Measurements from ENCODE around the gene CLSTN2.

Gene CLSTN2

GRCh38 chr3:140206196-140207040, 271.4 kb downstream of the CLSTN2 start:
- no peak overlapping the region for H3K4me3 Mint-ChIP-seq
- DNase-seq, result no peak
- H3K4me1 Mint-ChIP-seq, result no peaks in the 10 kb centered on the region
- H3K27ac Mint-ChIP-seq, result no peak overlapping the region
- H3K27me3 Mint-ChIP-seq, result peaks cover 45% of the 10 kb centered on the region
- H3K9me3 Mint-ChIP-seq, result peaks cover 0 to 6% of the 10 kb centered on the region in 2 donors
- no peak for ATAC-seq

- Mint-ChIP-seq H3K9me3 (no peaks in the 10 kb centered on the region), H3K27me3 (peaks cover 45% of the 10 kb centered on the region), H3K4me1 (no peaks in the 10 kb centered on the region), H3K27ac (no peak overlapping the region), H3K4me3 (no peak overlapping the region)
- no peak for ATAC-seq
- no peak for DNase-seq
Observed at GRCh38 chr3:140207541-140207940, 272.6 kb downstream of the CLSTN2 start.

GRCh38 chr3:140216249-140216648, 281.3 kb downstream of the CLSTN2 start:
- Mint-ChIP-seq H3K4me3 (no peak overlapping the region), H3K4me1 (no peaks in the 10 kb centered on the region), H3K9me3 (no peaks in the 10 kb centered on the region), H3K27ac (no peak overlapping the region), H3K27me3 (peaks cover 13% of the 10 kb centered on the region)
- DNase-seq (no peak), ATAC-seq (no peak)

- Mint-ChIP-seq H3K4me1 (no peaks in the 10 kb centered on the region), H3K4me3 (no peak overlapping the region), H3K9me3 (no peaks in the 10 kb centered on the region), H3K27ac (no peak overlapping the region), H3K27me3 (peaks cover 22% of the 10 kb centered on the region)
- ATAC-seq, result no peak
- DNase-seq, result no peak
Observed at GRCh38 chr3:140219291-140219690, 284.3 kb downstream of the CLSTN2 start.

GRCh38 chr3:140219923-140220452, 285.0 kb downstream of the CLSTN2 start:
- Mint-ChIP-seq H3K27me3 (peaks cover 22% of the 10 kb centered on the region), H3K4me1 (no peaks in the 10 kb centered on the region), H3K4me3 (no peak overlapping the region), H3K9me3 (no peaks in the 10 kb centered on the region), H3K27ac (no peak overlapping the region)
- no peak for DNase-seq
- no peak for ATAC-seq

GRCh38 chr3:140223197-140223596, 288.2 kb downstream of the CLSTN2 start:
- ATAC-seq (no peak), DNase-seq (no peak)
- peaks cover 22% of the 10 kb centered on the region for H3K27me3 Mint-ChIP-seq
- no peak overlapping the region for H3K27ac Mint-ChIP-seq
- H3K4me3 Mint-ChIP-seq, result no peak overlapping the region
- peaks cover 3 to 13% of the 10 kb centered on the region in 2 donors for H3K9me3 Mint-ChIP-seq
- no peaks in the 10 kb centered on the region for H3K4me1 Mint-ChIP-seq

GRCh38 chr3:140223631-140224030, 288.6 kb downstream of the CLSTN2 start:
- H3K4me3 Mint-ChIP-seq, result no peak overlapping the region
- peaks cover 8 to 17% of the 10 kb centered on the region in 2 donors for H3K9me3 Mint-ChIP-seq
- H3K27ac Mint-ChIP-seq, result no peak overlapping the region
- DNase-seq (no peak), ATAC-seq (no peak)
- peaks cover 22% of the 10 kb centered on the region for H3K27me3 Mint-ChIP-seq
- no peaks in the 10 kb centered on the region for H3K4me1 Mint-ChIP-seq

GRCh38 chr3:140224307-140224706, 289.3 kb downstream of the CLSTN2 start:
- Mint-ChIP-seq H3K4me3 (no peak overlapping the region), H3K27ac (no peak overlapping the region), H3K9me3 (peaks cover 12 to 24% of the 10 kb centered on the region in 2 donors), H3K27me3 (peaks cover 22% of the 10 kb centered on the region), H3K4me1 (no peaks in the 10 kb centered on the region)
- DNase-seq, result no peak
- ATAC-seq, result no peak

GRCh38 chr3:140225996-140226395, 291.0 kb downstream of the CLSTN2 start:
- Mint-ChIP-seq H3K27me3 (peaks cover 11% of the 10 kb centered on the region), H3K9me3 (peaks cover 16 to 31% of the 10 kb centered on the region in 2 donors), H3K27ac (no peak overlapping the region), H3K4me3 (no peak overlapping the region), H3K4me1 (no peaks in the 10 kb centered on the region)
- ATAC-seq (no peak), DNase-seq (no peak)

- ATAC-seq, result no peak
- Mint-ChIP-seq H3K9me3 (peaks cover 8 to 13% of the 10 kb centered on the region in 2 donors), H3K4me1 (no peaks in the 10 kb centered on the region), H3K27ac (no peak overlapping the region), H3K27me3 (peaks cover 10% of the 10 kb centered on the region), H3K4me3 (no peak overlapping the region)
- DNase-seq, result no peak
Observed at GRCh38 chr3:140233702-140234101, 298.7 kb downstream of the CLSTN2 start.

- no peak overlapping the region for H3K4me3 Mint-ChIP-seq
- H3K4me1 Mint-ChIP-seq, result no peaks in the 10 kb centered on the region
- H3K27me3 Mint-ChIP-seq, result peaks cover 10% of the 10 kb centered on the region
- H3K27ac Mint-ChIP-seq, result no peak overlapping the region
- peaks cover 5 to 7% of the 10 kb centered on the region in 2 donors for H3K9me3 Mint-ChIP-seq
- no peak for ATAC-seq
- DNase-seq, result no peak
Observed at GRCh38 chr3:140234256-140234655, 299.3 kb downstream of the CLSTN2 start.

GRCh38 chr3:140236836-140237501, 302.0 kb downstream of the CLSTN2 start:
- H3K9me3 Mint-ChIP-seq, result no peaks in the 10 kb centered on the region
- ATAC-seq (no peak), DNase-seq (no peak)
- no peaks in the 10 kb centered on the region for H3K4me1 Mint-ChIP-seq
- H3K4me3 Mint-ChIP-seq, result no peak overlapping the region
- H3K27me3 Mint-ChIP-seq, result peaks cover 10% of the 10 kb centered on the region
- H3K27ac Mint-ChIP-seq, result no peak overlapping the region

GRCh38 chr3:140238646-140239314, 303.8 kb downstream of the CLSTN2 start:
- H3K4me1 Mint-ChIP-seq, result no peaks in the 10 kb centered on the region
- H3K27ac Mint-ChIP-seq, result no peak overlapping the region
- H3K27me3 Mint-ChIP-seq, result no peaks in the 10 kb centered on the region
- H3K4me3 Mint-ChIP-seq, result no peak overlapping the region
- DNase-seq (no peak), ATAC-seq (no peak)
- H3K9me3 Mint-ChIP-seq, result no peaks in the 10 kb centered on the region

GRCh38 chr3:140242818-140243276, 307.9 kb downstream of the CLSTN2 start:
- ATAC-seq (no peak), DNase-seq (no peak)
- peaks cover 6% of the 10 kb centered on the region for H3K27me3 Mint-ChIP-seq
- no peaks in the 10 kb centered on the region for H3K4me1 Mint-ChIP-seq
- H3K27ac Mint-ChIP-seq, result no peak overlapping the region
- H3K9me3 Mint-ChIP-seq, result no peaks in the 10 kb centered on the region
- no peak overlapping the region for H3K4me3 Mint-ChIP-seq

GRCh38 chr3:140243575-140243974, 308.6 kb downstream of the CLSTN2 start:
- no peaks in the 10 kb centered on the region for H3K9me3 Mint-ChIP-seq
- peaks cover 6% of the 10 kb centered on the region for H3K27me3 Mint-ChIP-seq
- H3K4me1 Mint-ChIP-seq, result no peaks in the 10 kb centered on the region
- DNase-seq, result no peak
- ATAC-seq, result peak; percentile 21
- H3K4me3 Mint-ChIP-seq, result no peak overlapping the region
- H3K27ac Mint-ChIP-seq, result no peak overlapping the region

Data from stimulated activated naive CD8-positive, alpha-beta T cell treated with anti-CD3 and anti-CD28 coated beads, Interleukin-15, amount 100 ng/mL, for 72 hours (primary cell).